DND-41 (cell line): ENCODE measurements around the gene TRIB2.

Experiments used
- ATAC-seq: fragments of 200-7000 bp; cut with Tn5 transposase; 3 replicates; pipeline ENCODE4 v1.9.1; 2021; ENCODE audit warnings: low read depth; ENCODE audit not compliant: insufficient read depth
- DNase-seq: peaks from one replicate; pipeline ENCODE4 v3.0.0-alpha.2; 2020
- H2AFZ ChIP-seq: 2 replicates; pipeline ENCODE4 v1.6.0; 2012; ENCODE audit warnings: low read depth, low read length
- H3K27ac ChIP-seq: 2 replicates; pipeline ENCODE4 v1.5.1; 2012; ENCODE audit warnings: low read length, inconsistent platforms
- H3K27me3 ChIP-seq: fragments of 200-600 bp; sonication (generic); 2 replicates; pipeline ENCODE4 v1.6.0; 2012; ENCODE audit warnings: low read length, mild to moderate bottlenecking, inconsistent platforms; ENCODE audit not compliant: insufficient read depth, poor library complexity
- H3K36me3 ChIP-seq: 2 replicates; pipeline ENCODE4 v1.5.1; 2012; ENCODE audit warnings: low read length, inconsistent platforms; ENCODE audit not compliant: insufficient read depth
- H3K4me1 ChIP-seq: 2 replicates; pipeline ENCODE4 v1.5.1; 2012; ENCODE audit warnings: mild to moderate bottlenecking, low read length; ENCODE audit not compliant: insufficient read depth
- H3K4me2 ChIP-seq: 2 replicates; pipeline ENCODE4 v1.6.0; 2012; ENCODE audit warnings: mild to moderate bottlenecking, moderate library complexity, low read length, inconsistent platforms; ENCODE audit not compliant: insufficient read depth
- H3K4me3 ChIP-seq, 2 experiments: fragments of 200-600 bp in 1 of 2; shearing (Covaris generic) in 1 of 2; 2 replicates each; pipeline ENCODE4 v1.5.1; 2012 to 2016; ENCODE audit warnings: inconsistent platforms in 2 of 2, low read length in 2 of 2, mild to moderate bottlenecking in 2 of 2, low read depth in 1 of 2, moderate library complexity in 1 of 2
- H3K79me2 ChIP-seq: 2 replicates; pipeline ENCODE4 v1.6.0; 2012; ENCODE audit warnings: low read length, inconsistent platforms; ENCODE audit not compliant: insufficient read depth
- H3K9ac ChIP-seq: 2 replicates; pipeline ENCODE4 v1.6.0; 2012; ENCODE audit warnings: low read depth, mild to moderate bottlenecking, inconsistent platforms, low read length, moderate library complexity
- H3K9me3 ChIP-seq: 2 replicates; pipeline ENCODE4 v1.5.1; 2012; ENCODE audit warnings: low read length, moderate library complexity, mild to moderate bottlenecking, inconsistent platforms; ENCODE audit not compliant: insufficient read depth, severe bottlenecking
- H4K20me1 ChIP-seq: 2 replicates; pipeline ENCODE4 v1.6.0; 2012; ENCODE audit warnings: low read length; ENCODE audit not compliant: insufficient read depth
- EZH2 ChIP-seq: IDR thresholded peaks from 3 replicates; pipeline ENCODE4 v1.6.1; 2012; ENCODE audit warnings: borderline replicate concordance, low read depth, mild to moderate bottlenecking, moderate library complexity, low read length, inconsistent platforms; ENCODE audit not compliant: severe bottlenecking
- TF ChIP-seq, protein P1 (sequence below): IDR thresholded peaks from 2 replicates; pipeline ENCODE4 v1.5.1; 2012; ENCODE audit warnings: borderline replicate concordance, low read length, moderate library complexity, mild to moderate bottlenecking; ENCODE audit not compliant: poor library complexity, severe bottlenecking; ENCODE audit errors: extremely low read depth

Gene TRIB2

DNA sequence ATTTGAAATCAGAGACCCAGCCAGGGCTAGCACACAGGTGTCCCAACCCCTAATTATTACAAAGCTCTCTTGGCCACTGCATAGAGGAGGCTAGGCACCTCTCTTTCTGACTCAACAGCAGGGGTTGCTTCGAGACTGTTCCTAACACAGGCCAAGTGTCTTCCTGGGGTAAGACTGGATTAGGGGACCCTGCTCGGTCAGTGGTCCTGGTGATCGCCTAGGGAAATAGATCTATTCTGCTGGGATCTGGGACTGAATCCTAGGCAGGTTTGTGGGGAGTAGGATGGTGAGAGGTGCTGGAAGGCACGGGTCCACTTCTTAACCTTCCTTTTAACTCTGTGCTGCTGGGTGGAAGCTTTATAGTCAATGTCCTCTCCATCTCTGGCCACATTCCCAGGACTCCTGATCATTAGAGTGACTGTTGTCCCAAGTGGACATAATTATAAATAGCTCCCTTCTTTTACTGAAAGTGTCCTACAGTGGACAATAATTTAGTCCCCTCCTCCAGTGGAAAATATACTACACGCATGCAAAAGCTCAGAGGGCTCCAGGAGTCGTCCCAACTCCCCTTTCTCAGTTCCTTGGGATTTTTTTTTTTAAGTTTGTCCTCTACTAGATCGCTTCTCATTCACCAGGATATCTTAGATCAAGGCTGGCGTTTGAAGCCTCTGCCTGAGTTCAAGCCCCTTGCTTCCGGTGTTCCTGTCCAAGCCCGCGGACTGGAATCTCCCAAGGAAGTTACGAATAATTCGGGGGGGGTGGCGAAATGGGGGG, 1.3 kb upstream of the TRIB2 start:
- DNase-seq: no peak
- Histone ChIP-seq H3K27ac (peak overlapping the region; percentile 99), H2AFZ (peak overlapping the region; percentile 99), H3K9ac (peak overlapping the region; percentile 98), H3K4me2 (peak overlapping the region; percentile 94), H3K79me2 (peaks cover 42% of the 10 kb centered on the region), H3K9me3 (no peaks in the 10 kb centered on the region), H3K4me1 (peaks cover 43% of the 10 kb centered on the region), H3K27me3 (no peaks in the 10 kb centered on the region), H3K36me3 (no peaks in the 10 kb centered on the region; the same call in 1 of the 2 replicates), H3K4me3 (peak overlapping the region; percentile 90 to 93; a peak in 3 of 4 replicates), H4K20me1 (peaks cover 18% of the 10 kb centered on the region)
- no peak for TF ChIP-seq EZH2
- TF ChIP-seq, protein P1, sequence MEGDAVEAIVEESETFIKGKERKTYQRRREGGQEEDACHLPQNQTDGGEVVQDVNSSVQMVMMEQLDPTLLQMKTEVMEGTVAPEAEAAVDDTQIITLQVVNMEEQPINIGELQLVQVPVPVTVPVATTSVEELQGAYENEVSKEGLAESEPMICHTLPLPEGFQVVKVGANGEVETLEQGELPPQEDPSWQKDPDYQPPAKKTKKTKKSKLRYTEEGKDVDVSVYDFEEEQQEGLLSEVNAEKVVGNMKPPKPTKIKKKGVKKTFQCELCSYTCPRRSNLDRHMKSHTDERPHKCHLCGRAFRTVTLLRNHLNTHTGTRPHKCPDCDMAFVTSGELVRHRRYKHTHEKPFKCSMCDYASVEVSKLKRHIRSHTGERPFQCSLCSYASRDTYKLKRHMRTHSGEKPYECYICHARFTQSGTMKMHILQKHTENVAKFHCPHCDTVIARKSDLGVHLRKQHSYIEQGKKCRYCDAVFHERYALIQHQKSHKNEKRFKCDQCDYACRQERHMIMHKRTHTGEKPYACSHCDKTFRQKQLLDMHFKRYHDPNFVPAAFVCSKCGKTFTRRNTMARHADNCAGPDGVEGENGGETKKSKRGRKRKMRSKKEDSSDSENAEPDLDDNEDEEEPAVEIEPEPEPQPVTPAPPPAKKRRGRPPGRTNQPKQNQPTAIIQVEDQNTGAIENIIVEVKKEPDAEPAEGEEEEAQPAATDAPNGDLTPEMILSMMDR: no peak
- ATAC-seq: no peak

DNA sequence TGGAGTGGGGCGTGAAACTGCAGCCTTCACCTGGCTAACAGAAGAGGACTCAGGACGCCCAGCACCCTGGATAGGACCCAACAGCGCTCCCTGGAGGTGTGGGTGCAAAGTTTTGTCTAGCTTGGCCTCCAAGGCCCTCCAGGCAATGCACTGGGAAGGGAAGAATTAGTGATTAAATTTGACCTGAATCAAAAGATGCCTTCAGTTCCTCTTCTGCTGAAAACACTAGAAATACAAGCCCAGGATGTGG, 779 bp upstream of the TRIB2 start:
- no peaks in the 10 kb centered on the region for H3K9me3 ChIP-seq
- H3K27ac ChIP-seq: peak overlapping the region; percentile 99
- peaks cover 4% of the 10 kb centered on the region; the same call in 1 of the 2 replicates for H3K36me3 ChIP-seq
- peaks cover 47% of the 10 kb centered on the region for H3K79me2 ChIP-seq
- peak overlapping the region; percentile 90 to 93 for H3K4me3 ChIP-seq
- TF ChIP-seq EZH2: no peak
- TF ChIP-seq, protein P1: peak; percentile 87
- peaks cover 23% of the 10 kb centered on the region for H4K20me1 ChIP-seq
- peak overlapping the region; percentile 99 for H2AFZ ChIP-seq
- H3K4me2 ChIP-seq: peak overlapping the region; percentile 94
- no peaks in the 10 kb centered on the region for H3K27me3 ChIP-seq
- H3K9ac ChIP-seq: peak overlapping the region; percentile 98
- DNase-seq (peak; percentile 83), ATAC-seq (peak; percentile 47)
- peaks cover 45% of the 10 kb centered on the region for H3K4me1 ChIP-seq

DNA sequence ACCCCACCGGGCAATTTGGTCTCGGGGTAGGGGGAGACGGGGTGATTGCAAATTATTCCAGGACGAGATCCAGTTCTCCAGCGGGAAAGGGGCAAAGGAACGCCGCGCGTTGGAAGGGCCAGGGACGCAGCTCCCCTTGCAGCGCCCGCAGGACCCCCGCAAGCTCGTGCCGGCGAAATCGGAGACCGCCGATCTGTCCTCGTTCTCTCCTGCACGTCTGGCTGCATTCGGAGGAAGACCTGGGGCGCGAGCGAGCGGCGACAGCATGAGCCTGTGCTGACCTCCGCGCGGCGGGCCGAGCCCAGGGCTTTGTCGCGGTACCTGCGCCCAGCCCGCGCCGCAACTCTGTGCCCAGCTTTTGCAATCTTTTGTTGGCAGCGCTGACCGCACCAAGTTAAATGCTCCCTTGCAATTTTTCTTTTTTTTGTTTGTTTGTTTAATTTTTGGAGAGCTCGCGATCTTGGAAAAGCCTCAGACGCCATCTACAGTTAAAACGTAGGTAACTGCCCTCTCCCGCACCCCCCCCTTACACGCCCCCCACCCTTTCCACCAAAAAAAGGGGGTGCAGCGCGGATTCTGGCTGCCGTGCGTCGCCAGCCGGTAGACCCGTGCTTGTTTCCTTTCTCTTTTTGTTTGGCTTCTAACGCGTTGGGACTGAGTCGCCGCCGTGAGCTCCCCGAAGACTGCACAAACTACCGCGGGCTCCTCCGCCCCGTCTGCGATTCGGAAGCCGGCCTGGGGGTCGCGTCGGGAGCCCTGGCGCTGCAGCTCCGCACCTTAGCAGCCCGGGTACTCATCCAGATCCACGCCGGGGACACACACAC, 667 bp downstream of the TRIB2 start:
- peak overlapping the region; percentile 83 to 90 for H3K4me3 ChIP-seq
- no peaks in the 10 kb centered on the region for H3K27me3 ChIP-seq
- ATAC-seq: peak; percentile 27
- H3K9me3 ChIP-seq: no peaks in the 10 kb centered on the region
- DNase-seq: peak; percentile 71
- peaks cover 61% of the 10 kb centered on the region for H3K79me2 ChIP-seq
- peak overlapping the region; percentile 74 for H2AFZ ChIP-seq
- no peak for TF ChIP-seq EZH2
- TF ChIP-seq, protein P1: peak; percentile 51
- H3K9ac ChIP-seq: peak overlapping the region; percentile 90
- H3K36me3 ChIP-seq: peaks cover 11% of the 10 kb centered on the region; the same call in 1 of the 2 replicates
- peaks cover 59% of the 10 kb centered on the region for H3K4me1 ChIP-seq
- peaks cover 36% of the 10 kb centered on the region for H4K20me1 ChIP-seq
- peak overlapping the region; percentile 77 for H3K27ac ChIP-seq
- peak overlapping the region; percentile 96 for H3K4me2 ChIP-seq
